GM18508 (cell line): ENCODE measurements around the gene GET4.
"Not testable (repeated sequence)": the region's sequence is repeated elsewhere in the genome, so short reads cannot be mapped to it uniquely, and the experiment has no call there.

Experiments used
- ATAC-seq: cut with Tn5 transposase; IDR thresholded peaks from one replicate; pipeline ENCODE4 v1.9.1; 2021; ENCODE audit warnings: moderate number of reproducible peaks; ENCODE audit not compliant: insufficient read depth, unreplicated experiment

Gene GET4

DNA sequence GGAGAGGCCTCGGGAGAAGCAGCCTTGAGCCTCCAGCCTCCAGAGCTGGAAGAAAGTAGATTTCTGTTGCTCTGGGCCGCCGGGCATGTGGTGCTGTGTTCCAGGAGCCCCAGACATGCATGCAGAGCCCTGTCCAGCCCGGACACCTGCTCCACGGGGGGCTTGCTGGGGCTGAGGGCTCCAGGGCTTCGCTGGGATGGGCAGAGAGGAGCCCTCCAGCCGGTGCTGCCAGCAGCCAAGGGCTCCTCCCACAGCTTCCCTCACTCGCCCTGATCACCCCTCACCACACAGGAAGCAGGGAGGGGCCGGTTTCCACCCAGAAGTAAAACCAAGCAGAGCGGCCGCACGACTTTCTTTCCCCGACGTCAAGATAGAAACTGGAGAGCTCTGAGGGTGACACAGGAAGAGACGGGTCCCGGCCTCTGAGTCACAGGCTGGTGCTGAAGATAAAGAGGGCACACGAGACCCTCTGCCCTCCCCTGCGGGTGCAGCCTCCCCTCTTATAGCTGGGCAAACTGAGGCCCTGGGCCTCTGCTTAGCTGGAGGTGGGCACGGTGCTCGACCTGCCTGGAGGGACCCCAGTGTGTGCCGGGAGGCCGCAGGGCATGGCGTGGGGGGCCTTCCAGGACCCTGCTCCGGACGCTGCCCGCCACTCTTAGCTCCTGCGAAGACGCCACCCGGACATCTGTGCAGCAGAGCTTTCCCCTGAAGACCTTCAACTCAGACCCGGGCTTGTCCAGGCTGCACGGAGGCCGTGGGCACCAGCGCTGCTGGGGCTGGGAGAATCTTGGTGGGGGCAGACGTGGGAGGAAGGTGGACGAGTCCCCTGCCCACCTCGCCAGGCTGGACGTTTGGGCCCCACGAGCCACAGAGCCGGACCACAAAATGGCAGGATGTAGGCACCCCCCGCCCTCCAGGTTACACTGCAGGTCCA, 47.0 kb downstream of the GET4 start:
- ATAC-seq, result peak; percentile 45

DNA sequence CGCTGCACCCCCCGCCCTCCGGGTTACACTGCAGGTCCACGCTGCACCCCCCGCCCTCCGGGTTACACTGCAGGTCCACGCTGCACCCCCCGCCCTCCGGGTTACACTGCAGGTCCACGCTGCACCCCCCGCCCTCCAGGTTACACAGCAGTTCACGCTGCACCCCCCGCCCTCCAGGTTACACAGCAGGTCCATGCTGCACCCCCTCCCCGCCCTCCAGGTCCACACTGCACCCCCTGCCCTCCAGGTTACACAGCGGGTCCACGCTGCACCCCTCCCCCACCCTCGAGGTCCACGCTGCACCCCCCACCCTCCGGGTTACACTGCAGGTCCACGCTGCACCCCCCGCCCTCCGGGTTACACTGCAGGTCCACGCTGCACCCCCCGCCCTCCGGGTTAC, 47.7 kb downstream of the GET4 start:
- not testable (repeated sequence) for ATAC-seq

DNA sequence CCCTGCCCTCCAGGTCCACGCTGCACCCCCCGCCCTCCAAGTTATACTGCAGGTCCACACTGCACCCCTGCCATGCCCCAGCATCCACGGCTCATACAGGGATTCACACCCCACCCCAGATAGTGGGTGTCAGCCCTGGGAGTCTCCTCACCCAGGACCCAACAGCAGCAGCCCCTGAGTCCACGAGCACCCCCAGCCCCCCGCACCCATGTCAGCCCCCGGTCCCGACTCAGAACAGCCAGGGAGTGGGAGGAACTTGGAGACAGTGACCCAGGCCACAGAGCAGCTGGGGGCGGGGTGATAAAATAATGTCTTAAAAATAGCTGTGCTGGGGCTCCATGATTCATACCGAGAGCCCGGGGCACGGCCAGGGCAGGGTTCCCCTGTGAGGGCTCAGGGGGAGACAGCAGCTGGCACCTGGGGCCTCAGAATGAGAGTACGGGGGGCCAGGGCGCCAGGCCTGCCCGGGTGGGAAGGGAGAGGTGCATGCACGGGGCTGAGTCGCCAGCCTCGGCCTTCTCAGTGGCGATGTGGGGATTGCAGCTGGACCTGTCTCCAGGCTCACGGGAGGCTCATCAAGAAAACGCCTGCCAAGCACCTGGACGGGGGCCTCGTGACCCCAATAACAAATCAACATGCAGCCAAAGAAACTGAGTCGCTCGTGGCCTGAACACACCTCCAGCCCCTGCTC, 48.3 kb downstream of the GET4 start:
- ATAC-seq, result peak; percentile 56

GRCh38 chr7:925601-926000, 49.2 kb downstream of the GET4 start:
- no peak for ATAC-seq

DNA sequence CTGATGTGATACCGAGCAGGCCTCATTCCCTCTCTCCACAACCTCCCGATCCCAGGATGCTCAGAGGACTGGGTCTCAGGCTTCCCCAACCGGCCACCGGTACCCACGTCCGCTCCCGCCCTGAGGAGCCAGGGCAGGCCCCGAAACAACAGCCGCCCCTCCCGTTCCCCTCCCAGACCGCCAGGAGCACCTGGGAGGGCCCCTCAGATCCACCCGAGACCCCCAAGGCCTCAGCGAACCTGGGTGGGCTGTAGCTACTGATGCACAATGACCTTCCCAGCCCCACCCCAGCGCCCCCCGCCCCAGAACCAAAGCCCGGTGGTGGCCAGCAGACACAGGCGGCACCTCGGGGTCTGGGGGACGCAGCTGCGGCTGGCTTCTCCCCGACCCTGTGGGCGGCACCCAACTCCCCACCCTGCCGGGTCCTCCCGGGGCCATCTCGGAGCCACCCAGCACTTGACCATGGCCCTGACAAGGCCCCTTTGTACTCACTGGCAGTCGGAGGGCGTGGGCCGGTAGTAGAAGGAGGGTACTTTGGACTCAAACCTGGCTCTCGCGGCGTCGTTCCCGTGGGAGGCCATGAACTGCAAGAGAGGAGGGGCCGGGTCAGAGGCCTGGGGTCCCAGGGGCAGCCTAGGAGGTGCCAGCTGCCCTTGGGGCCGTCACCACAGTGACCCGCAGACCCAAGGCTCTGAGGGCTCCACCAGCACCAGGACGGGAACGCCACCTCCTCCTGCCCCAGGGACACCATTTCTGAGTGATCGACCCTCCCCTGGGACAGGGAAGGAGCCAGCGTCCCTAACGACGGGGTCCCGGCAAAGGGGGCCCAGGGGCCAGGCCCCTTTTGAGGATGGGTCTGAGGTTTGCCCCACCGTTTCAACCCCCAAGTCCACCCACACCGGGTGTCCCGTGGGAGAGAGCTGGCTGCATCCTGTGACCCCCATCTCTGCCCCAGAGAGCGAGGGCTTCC, 50.0 kb downstream of the GET4 start:
- no peak for ATAC-seq

- ATAC-seq, result no peak
These were observed 50.8 kb downstream of the GET4 start for GRCh38 chr7:927031-927671.

- ATAC-seq, result no peak
These were observed 53.0 kb downstream of the GET4 start for GRCh38 chr7:929311-929711.

GRCh38 chr7:930975-931758, 54.8 kb downstream of the GET4 start:
- no peak for ATAC-seq

- ATAC-seq, result no peak
These were observed 55.7 kb downstream of the GET4 start for GRCh38 chr7:931871-932650.

DNA sequence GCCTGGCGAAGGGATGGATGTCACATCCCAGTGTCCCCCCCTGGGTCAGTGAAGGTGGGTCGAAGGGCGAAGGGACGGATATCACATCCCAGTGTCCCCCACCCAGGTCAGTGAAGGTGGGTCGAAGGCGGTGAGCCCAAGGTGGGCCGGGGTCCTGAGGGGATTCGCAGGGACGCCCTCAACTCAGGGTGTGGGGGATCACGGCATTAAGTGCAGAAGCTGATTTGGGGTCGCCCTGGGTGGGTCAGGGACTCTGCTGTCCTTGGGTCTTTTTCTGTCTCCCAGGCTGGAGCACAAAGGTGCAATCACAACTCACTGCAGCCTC, 56.3 kb downstream of the GET4 start:
- ATAC-seq, result no peak

DNA sequence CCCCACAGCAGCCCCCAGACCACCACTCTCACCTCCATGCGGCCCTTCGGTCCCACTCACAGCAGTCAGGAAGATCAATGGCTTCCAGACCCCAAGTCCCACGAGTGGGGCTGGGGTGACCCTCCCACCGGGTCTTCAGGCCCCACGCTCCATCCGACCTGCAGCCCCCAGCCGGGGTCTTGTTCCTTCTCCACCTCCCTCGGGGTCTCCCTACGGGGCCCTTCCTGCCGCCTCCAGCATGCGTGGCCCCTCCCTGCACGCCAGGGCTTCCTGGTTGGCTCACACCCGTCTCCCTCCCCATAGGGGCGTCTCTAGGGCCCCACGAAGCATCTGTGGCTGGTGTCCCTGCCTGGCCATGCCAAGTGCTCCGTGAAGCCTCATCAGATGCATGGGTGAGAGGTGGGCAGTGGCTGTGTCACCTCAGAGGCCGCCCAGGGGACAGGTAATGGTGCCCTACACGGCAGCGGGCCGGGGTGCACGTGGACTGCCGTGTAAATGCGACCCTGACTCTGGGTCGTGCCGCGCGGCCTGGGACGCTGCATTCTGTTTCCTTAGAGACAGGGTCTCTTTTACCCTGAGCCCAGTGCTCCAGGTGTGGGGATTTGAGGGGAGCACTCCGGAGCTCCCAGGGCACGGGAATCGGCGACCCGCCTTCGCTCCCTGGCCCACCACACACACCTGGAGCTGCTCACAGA, 58.3 kb downstream of the GET4 start:
- ATAC-seq, result no peak

DNA sequence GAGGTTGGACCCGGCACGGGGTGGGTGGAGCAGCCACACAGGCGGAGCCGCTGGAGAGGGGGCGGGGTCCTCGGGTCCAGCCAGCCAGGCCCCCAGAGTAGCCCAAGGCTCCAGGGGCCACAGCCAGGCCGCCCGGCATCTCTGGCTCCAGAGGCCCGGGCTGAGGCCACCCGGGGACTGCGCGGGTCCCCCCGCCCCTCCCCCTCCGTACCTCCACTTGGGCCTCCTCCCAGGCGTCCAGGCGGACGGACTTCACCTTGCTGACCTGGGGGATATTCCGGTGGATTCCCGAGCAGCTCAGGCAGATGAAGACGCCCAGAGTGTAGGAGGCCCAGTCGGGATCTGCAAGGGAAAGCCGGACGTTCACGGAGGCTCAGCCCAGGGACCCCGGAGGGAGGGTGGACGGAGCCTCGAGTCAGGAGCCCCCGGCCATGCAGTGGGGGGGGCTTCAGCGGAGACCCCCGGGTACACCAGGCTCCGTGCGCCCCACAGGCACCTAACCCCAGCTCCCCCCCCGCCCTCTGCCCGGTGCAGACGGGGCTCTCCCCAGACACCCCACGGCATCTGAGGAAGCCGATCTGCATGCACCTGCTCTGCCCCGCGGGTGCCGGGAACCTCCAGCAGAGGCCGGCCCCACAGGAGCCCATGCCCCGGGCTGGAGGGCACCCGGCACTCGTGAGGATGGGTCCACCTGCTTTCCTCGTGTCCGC, 59.0 kb downstream of the GET4 start:
- no peak for ATAC-seq

- ATAC-seq, result no peak
These were observed 59.6 kb downstream of the GET4 start for GRCh38 chr7:935874-936385.

DNA sequence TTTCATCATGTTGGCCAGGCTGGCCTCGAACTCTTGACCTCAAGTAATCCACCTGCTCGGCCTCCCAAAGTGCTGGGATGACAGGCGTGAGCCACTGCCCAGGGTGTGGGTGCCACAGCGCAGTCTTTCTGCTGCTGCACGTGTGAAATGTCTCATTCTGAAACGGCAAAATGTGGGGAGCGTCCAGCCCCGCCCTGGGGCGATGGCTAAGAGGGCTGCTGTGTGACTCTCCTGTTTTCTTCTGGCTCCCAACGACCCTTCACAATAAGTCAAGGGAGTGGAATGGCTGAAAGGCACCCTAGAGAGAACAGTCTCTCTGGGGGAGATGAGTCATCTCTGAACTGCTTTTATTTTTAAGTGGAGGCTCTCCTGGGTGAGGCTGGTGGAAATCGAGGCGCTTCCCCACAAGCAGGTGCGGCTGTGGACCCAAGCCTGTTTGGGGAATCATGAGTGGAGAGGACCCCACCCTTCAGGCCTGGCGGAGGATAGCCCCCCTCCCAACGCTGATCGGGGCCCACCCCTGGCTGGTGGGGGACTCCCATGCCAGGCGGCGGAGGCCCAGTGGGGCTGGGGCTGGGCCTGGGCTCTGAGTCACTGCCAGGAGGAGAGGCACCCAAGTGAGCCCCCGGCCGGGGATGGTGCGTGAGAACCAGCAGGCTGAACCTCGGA, 60.2 kb downstream of the GET4 start:
- ATAC-seq, result peak; percentile 78

DNA sequence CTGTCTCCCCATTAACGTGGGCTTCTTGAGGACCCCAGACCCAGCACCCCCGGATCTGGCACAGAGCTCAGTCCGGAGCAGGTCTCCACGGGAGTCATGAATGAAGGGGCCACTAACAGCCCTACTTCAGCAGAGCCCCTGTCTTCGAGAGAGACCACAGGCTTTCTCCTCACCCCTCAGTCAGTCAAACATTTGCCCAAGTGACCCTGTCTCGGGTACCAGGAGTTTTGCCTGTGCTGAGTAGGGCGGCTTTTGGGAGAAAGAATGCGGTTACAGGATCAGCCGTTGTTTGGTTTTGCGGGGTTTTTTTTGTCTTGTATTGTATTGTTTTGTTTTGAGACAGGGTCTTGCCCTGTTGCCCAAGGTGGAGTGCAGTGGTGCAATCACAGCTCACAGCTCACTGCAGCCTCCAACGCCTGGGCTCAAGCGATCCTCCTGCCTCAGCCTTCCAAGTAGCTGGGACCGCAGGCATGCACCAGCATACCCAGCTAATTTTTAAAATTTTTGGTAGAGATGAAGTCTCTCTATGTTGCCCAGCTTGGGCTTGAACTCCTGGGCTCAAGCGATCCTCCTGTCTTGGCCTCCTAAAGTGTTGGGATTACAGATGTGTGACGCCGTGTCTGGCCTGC, 61.6 kb downstream of the GET4 start:
- no peak for ATAC-seq

- ATAC-seq, result no peak
These were observed 62.3 kb downstream of the GET4 start for GRCh38 chr7:938546-939185.
